H9 (cell line): ENCODE measurements around the gene SORBS1. TPM values are rescaled to one million over a fixed set of nuclear protein-coding genes. Genes with fewer than 3 reads are reported as not detected.

Experiments
- DNase-seq: peaks from one replicate; pipeline ENCODE4 v3.0.0-alpha.2; 2017
- H2AFZ ChIP-seq: one replicate; pipeline ENCODE4 v1.6.1; 2013; ENCODE audit warnings: mild to moderate bottlenecking, low read length, control low read depth, moderate library complexity
- H2AK5ac ChIP-seq: 2 replicates; pipeline ENCODE4 v1.6.1; 2013; ENCODE audit warnings: low read length, control low read depth, mixed read lengths; ENCODE audit not compliant: insufficient read length
- H2BK120ac ChIP-seq: one replicate; pipeline ENCODE4 v1.6.1; 2013; ENCODE audit warnings: low read depth, mild to moderate bottlenecking, low read length, control low read depth, inconsistent platforms; ENCODE audit not compliant: poor library complexity, severe bottlenecking
- H2BK12ac ChIP-seq: 2 replicates; pipeline ENCODE4 v1.6.1; 2013; ENCODE audit warnings: low read length, control low read depth, mixed read lengths, low read depth; ENCODE audit not compliant: insufficient read length
- H2BK15ac ChIP-seq: 2 replicates; pipeline ENCODE4 v1.6.1; 2013; ENCODE audit warnings: low read depth, low read length, control low read depth
- H2BK20ac ChIP-seq: one replicate; pipeline ENCODE4 v1.6.1; 2013; ENCODE audit warnings: low read depth, mild to moderate bottlenecking, low read length, control low read depth, inconsistent platforms; ENCODE audit not compliant: poor library complexity, severe bottlenecking
- H2BK5ac ChIP-seq: 2 replicates; pipeline ENCODE4 v1.6.1; 2013; ENCODE audit warnings: low read length, control low read depth, mixed read lengths; ENCODE audit not compliant: insufficient read length
- H3K14ac ChIP-seq: 2 replicates; pipeline ENCODE4 v1.6.1; 2013; ENCODE audit warnings: low read length, control low read depth; ENCODE audit not compliant: insufficient read depth
- H3K18ac ChIP-seq: 2 replicates; pipeline ENCODE4 v1.6.1; 2013; ENCODE audit warnings: low read depth, mild to moderate bottlenecking, mixed read lengths, low read length, control low read depth; ENCODE audit not compliant: insufficient read length
- H3K23ac ChIP-seq: 2 replicates; pipeline ENCODE4 v1.6.1; 2013; ENCODE audit warnings: low read length, control low read depth, mixed read lengths, low read depth; ENCODE audit not compliant: insufficient read length
- H3K23me2 ChIP-seq: 2 replicates; pipeline ENCODE4 v1.6.1; 2013; ENCODE audit warnings: low read depth, mild to moderate bottlenecking, mixed read lengths, low read length, control low read depth; ENCODE audit not compliant: insufficient read length, poor library complexity, severe bottlenecking
- H3K27ac ChIP-seq: 2 replicates; pipeline ENCODE4 v1.5.1; 2013; ENCODE audit warnings: low read length, control low read depth, mixed read lengths, low read depth; ENCODE audit not compliant: insufficient read length
- H3K27me3 ChIP-seq: 2 replicates; pipeline ENCODE4 v1.6.1; 2013; ENCODE audit warnings: low read length, control low read depth, inconsistent platforms; ENCODE audit not compliant: insufficient read depth
- H3K4ac ChIP-seq: 2 replicates; pipeline ENCODE4 v1.6.1; 2013; ENCODE audit warnings: low read depth, mild to moderate bottlenecking, control low read depth, inconsistent platforms, low read length, moderate library complexity
- H3K4me1 ChIP-seq: 2 replicates; pipeline ENCODE4 v1.6.1; 2013; ENCODE audit warnings: low read length, control low read depth, inconsistent platforms; ENCODE audit not compliant: insufficient read depth
- H3K4me2 ChIP-seq: 2 replicates; pipeline ENCODE4 v1.6.1; 2013; ENCODE audit warnings: low read length, control low read depth, mixed read lengths; ENCODE audit not compliant: insufficient read length, insufficient read depth
- H3K56ac ChIP-seq: 2 replicates; pipeline ENCODE4 v1.6.1; 2013; ENCODE audit warnings: low read depth, mild to moderate bottlenecking, mixed read lengths, low read length, control low read depth; ENCODE audit not compliant: insufficient read length
- H3K79me1 ChIP-seq: 2 replicates; pipeline ENCODE4 v1.6.1; 2013; ENCODE audit warnings: low read depth, mild to moderate bottlenecking, moderate library complexity, low read length, control low read depth, inconsistent platforms; ENCODE audit not compliant: insufficient read depth, poor library complexity, severe bottlenecking
- H3K79me2 ChIP-seq: 2 replicates; pipeline ENCODE4 v1.6.1; 2013; ENCODE audit warnings: low read length, control low read depth, inconsistent platforms; ENCODE audit not compliant: insufficient read depth
- H3K9ac ChIP-seq: 2 replicates; pipeline ENCODE4 v1.6.1; 2013; ENCODE audit warnings: low read length, control low read depth, mixed read lengths; ENCODE audit not compliant: insufficient read length; ENCODE audit errors: extremely low read depth
- H3K9me3 ChIP-seq: one replicate; pipeline ENCODE4 v1.6.1; 2013; ENCODE audit warnings: low read depth, low read length, inconsistent platforms; ENCODE audit not compliant: control insufficient read depth
- H3T11ph ChIP-seq: one replicate; pipeline ENCODE4 v1.6.1; 2013; ENCODE audit warnings: mild to moderate bottlenecking, low read length, control low read depth, inconsistent platforms
- H4K20me1 ChIP-seq: one replicate; pipeline ENCODE4 v1.6.1; 2013; ENCODE audit not compliant: control insufficient read depth, insufficient read length, insufficient read depth
- H4K5ac ChIP-seq: 2 replicates; pipeline ENCODE4 v1.6.1; 2013; ENCODE audit warnings: low read depth, mild to moderate bottlenecking, mixed read lengths, low read length, control low read depth; ENCODE audit not compliant: insufficient read length
- H4K8ac ChIP-seq: replicated peaks from 2 replicates; pipeline ENCODE4 v1.6.1; 2013; ENCODE audit warnings: low read length, control low read depth, mixed read lengths, low read depth; ENCODE audit not compliant: insufficient read length
- H4K91ac ChIP-seq: 2 replicates; pipeline ENCODE4 v1.6.1; 2013; ENCODE audit warnings: low read depth, mild to moderate bottlenecking, moderate library complexity, mixed read lengths, low read length, control low read depth; ENCODE audit not compliant: insufficient read length
- H3K27ac Mint-ChIP-seq, 3 experiments: 2 replicates in 2 of 3; 3 replicates in 1 of 3; pipeline ENCODE4 v1.8.0; 2020 to 2021; ENCODE audit warnings: mixed read lengths in 3 of 3, mild to moderate bottlenecking in 1 of 3, moderate library complexity in 1 of 3
- H3K27me3 Mint-ChIP-seq: 2 replicates; pipeline ENCODE4 v1.8.0; 2021; ENCODE audit warnings: low read depth, mild to moderate bottlenecking, moderate library complexity, mixed read lengths
- H3K36me3 Mint-ChIP-seq, 3 experiments: 2 replicates in 2 of 3; 3 replicates in 1 of 3; pipeline ENCODE4 v1.8.0; 2020 to 2021; ENCODE audit warnings: low read depth in 3 of 3, mixed read lengths in 3 of 3; ENCODE audit not compliant: insufficient read depth in 1 of 3
- H3K4me1 Mint-ChIP-seq, 2 experiments: 2 replicates each; pipeline ENCODE4 v1.8.0; 2020; ENCODE audit warnings: mixed read lengths in 2 of 2
- H3K4me3 Mint-ChIP-seq, 2 experiments: 2 replicates in 1 of 2; 3 replicates in 1 of 2; pipeline ENCODE4 v1.8.0; 2020 to 2021; ENCODE audit warnings: mild to moderate bottlenecking in 2 of 2, mixed read lengths in 2 of 2, moderate library complexity in 1 of 2
- H3K9me3 Mint-ChIP-seq, 2 experiments: 2 replicates in 1 of 2; 3 replicates in 1 of 2; pipeline ENCODE4 v1.8.0; 2020; ENCODE audit warnings: mild to moderate bottlenecking in 2 of 2, mixed read lengths in 2 of 2, moderate library complexity in 1 of 2
- CTCF ChIP-seq: fragments of 200-600 bp; sonication (generic); conservative IDR thresholded peaks from 3 replicates; pipeline ENCODE4 v1.8.0; 2021; ENCODE audit warnings: antibody characterized with exemption, mild to moderate bottlenecking
- WGBS: extraction: QIAGEN DNeasy Blood & Tissue Kit; methylation state at CpG from one replicate; pipeline ENCODE4 v1.1.7; 2013; ENCODE audit warnings: missing lambda C conversion rate, low lambda C conversion rate, mixed read lengths; ENCODE audit not compliant: insufficient read length; ENCODE audit errors: extremely low coverage; 5-methylcytosine and 5-hydroxymethylcytosine counted together
- total RNA-seq: library from RNA; stranded (reverse); gene quantifications from 2 replicates; pipeline ENCODE4 v1.2.1, GENCODE V29; 2021

SORBS1 gene
- total RNA-seq, 1 experiment from 2014 or later = 24.3 TPM

- H4K91ac ChIP-seq = no peak overlapping the region
- H3T11ph ChIP-seq = no peak overlapping the region
- no peak overlapping the region for H4K8ac ChIP-seq
- H3K79me2 ChIP-seq = no peaks in the 10 kb centered on the region
- H3K4ac ChIP-seq = no peak overlapping the region
- no peak overlapping the region for H2BK120ac ChIP-seq
- H2BK12ac ChIP-seq = no peak overlapping the region
- H3K4me2 ChIP-seq = no peak overlapping the region
- H3K27me3 Mint-ChIP-seq = no peaks in the 10 kb centered on the region
- peaks cover 2 to 18% (median 8%) of the 10 kb centered on the region in 3 experiments; a peak in 2 of 7 replicates for H3K36me3 Mint-ChIP-seq
- no peak overlapping the region for H2BK20ac ChIP-seq
- H4K20me1 ChIP-seq = no peaks in the 10 kb centered on the region
- peaks cover 19 to 24% of the 10 kb centered on the region in 2 experiments for H3K4me1 Mint-ChIP-seq
- no peak overlapping the region for H2AK5ac ChIP-seq
- H3K9ac ChIP-seq = no peak overlapping the region
- H3K79me1 ChIP-seq = no peaks in the 10 kb centered on the region
- 0 out of 2 replicates have a peak, but pooled peaks cover 2% of the 10 kb centered on the region for H3K4me1 ChIP-seq
- H3K27me3 ChIP-seq = no peaks in the 10 kb centered on the region
- H3K23ac ChIP-seq = no peak overlapping the region
- no peaks in the 10 kb centered on the region for H3K9me3 ChIP-seq
- no peak overlapping the region for H3K18ac ChIP-seq
- H3K27ac Mint-ChIP-seq = no peak overlapping the region; a peak in 1 of 7 replicates
- peak; percentile 34; the same call in 1 of the 3 replicates for TF ChIP-seq CTCF
- no peaks in the 10 kb centered on the region for H3K9me3 Mint-ChIP-seq
- peak overlapping the region in 1 of 2 experiments; percentile 17; a peak in 1 of 5 replicates for H3K4me3 Mint-ChIP-seq
- H2BK15ac ChIP-seq = no peak overlapping the region
- no peak overlapping the region for H3K56ac ChIP-seq
- peak; percentile 67 for DNase-seq
- H2AFZ ChIP-seq = no peak overlapping the region
- no peaks in the 10 kb centered on the region for H3K23me2 ChIP-seq
- WGBS = no CpG with 5 or more reads among the region's 4 CpGs
- H4K5ac ChIP-seq = no peak overlapping the region
- no peak overlapping the region for H3K27ac ChIP-seq
- no peak overlapping the region for H2BK5ac ChIP-seq
- no peak overlapping the region for H3K14ac ChIP-seq
Observed at GRCh38 chr10:95391581-95392216, 169.5 kb downstream of the SORBS1 start.
